ENCODE data around the gene ARFRP1. TPM values are rescaled to one million over a fixed set of nuclear protein-coding genes. Genes with fewer than 3 reads are reported as not detected.

The ARFRP1 gene
- total and polyA plus RNA-seq, 2 of the 13 experiments (the other 11 are each of a cell fraction or from before 2014, with no cell fraction given): 32.0 to 51.1 TPM

GRCh38 chr20:63736893-63737694, 29.3 kb upstream of the ARFRP1 start (continued):
- peak; percentile 71 for TF ChIP-seq ZNF687 (CRISPR knock-in tag; IDR thresholded peaks at IDR 0.05)
- TF ChIP-seq SIX4 (CRISPR knock-in tag; IDR thresholded peaks at IDR 0.05): no peak
- no peak for TF ChIP-seq ZNF275 (CRISPR knock-in tag; IDR thresholded peaks at IDR 0.05; ENCODE audit: borderline replicate concordance)
- no peak for TF ChIP-seq ZNF441 (CRISPR knock-in tag; IDR thresholded peaks at IDR 0.05; ENCODE audit: borderline replicate concordance)
- TF ChIP-seq ZEB1 (IDR thresholded peaks at IDR 0.05; ENCODE audit: insufficient replicate concordance, low read depth): no peak
- TF ChIP-seq MAFK (conservative IDR thresholded peaks at IDR 0.05 in 1 of 2, IDR thresholded peaks at IDR 0.05 in 1 of 2; ENCODE audit: low read length in 2 of 2): no peak
- no peak for TF ChIP-seq SMARCC2 (IDR thresholded peaks at IDR 0.05)
- TF ChIP-seq MYPOP (CRISPR knock-in tag; IDR thresholded peaks at IDR 0.05): peak; percentile 63; the same call in 1 of the 2 replicates
- 0 out of 2 replicates have a peak, but pooled peaks have one; percentile 49 for TF ChIP-seq ZNF33B (CRISPR knock-in tag; IDR thresholded peaks at IDR 0.05)
- TF ChIP-seq ZNF362 (CRISPR knock-in tag; IDR thresholded peaks at IDR 0.05; ENCODE audit: borderline replicate concordance): 0 out of 2 replicates have a peak, but pooled peaks have one; percentile 41
- no peak for TF ChIP-seq ZNF12 (CRISPR knock-in tag; IDR thresholded peaks at IDR 0.05)
- no peak; the same call in 1 of the 2 replicates for TF ChIP-seq PAWR (CRISPR knock-in tag; IDR thresholded peaks at IDR 0.05; ENCODE audit: borderline replicate concordance)
- TF ChIP-seq ZNF30 (CRISPR knock-in tag; IDR thresholded peaks at IDR 0.05): no peak
- no peak for TF ChIP-seq PREB (CRISPR knock-in tag; IDR thresholded peaks at IDR 0.05)
- TF ChIP-seq TGIF2 (CRISPR knock-in tag; IDR thresholded peaks at IDR 0.05): no peak
- 0 out of 2 replicates have a peak, but pooled peaks have one; percentile 8 for TF ChIP-seq ZNF549 (CRISPR knock-in tag; IDR thresholded peaks at IDR 0.05)
- TF ChIP-seq ZNF576 (CRISPR knock-in tag; IDR thresholded peaks at IDR 0.05): 0 out of 2 replicates have a peak, but pooled peaks have one; percentile 21
- no peak for TF ChIP-seq ZNF329 (CRISPR knock-in tag; IDR thresholded peaks at IDR 0.05; ENCODE audit: low read depth)
- no peak for TF ChIP-seq MAF1 (CRISPR knock-in tag; IDR thresholded peaks at IDR 0.05; ENCODE audit: borderline replicate concordance)
